H7 (cell line): ENCODE data around the gene ITGB3. TPM values are rescaled to one million over a fixed set of nuclear protein-coding genes. Genes with fewer than 3 reads are reported as not detected.

Source experiments
- DNase-seq: peaks from one replicate; pipeline ENCODE4 v3.0.0; 2012
- H3K27me3 ChIP-seq: 2 replicates; pipeline ENCODE4 v1.6.0; 2011; ENCODE audit warnings: mild to moderate bottlenecking, low read length; ENCODE audit not compliant: control insufficient read depth, insufficient read depth
- H3K36me3 ChIP-seq: replicated peaks from 2 replicates; pipeline ENCODE4 v1.5.1; 2011; ENCODE audit warnings: low read length; ENCODE audit not compliant: control insufficient read depth, insufficient read depth
- H3K4me3 ChIP-seq: 2 replicates; pipeline ENCODE4 v1.5.1; 2011; ENCODE audit warnings: low read depth, mild to moderate bottlenecking, control low read depth, low read length, moderate library complexity; ENCODE audit not compliant: insufficient read depth
- total RNA-seq: library from RNA; depleted of rRNA; stranded (reverse); fragments of >200 nt; shearing (Covaris generic); gene quantifications from 2 replicates; pipeline ENCODE4 v1.2.3, GENCODE V29; 2014; rRNA removed

Gene ITGB3
- total RNA-seq, 1 experiment from 2014 or later = 0.35 TPM

GRCh38 chr17:47325176-47325575 is 71.5 kb downstream of the ITGB3 start:
- H3K36me3 ChIP-seq = no peaks in the 10 kb centered on the region
- H3K27me3 ChIP-seq = peaks cover 7% of the 10 kb centered on the region
- no peak overlapping the region for H3K4me3 ChIP-seq
- DNase-seq = no peak

- Histone ChIP-seq H3K27me3 (no peaks in the 10 kb centered on the region), H3K36me3 (no peaks in the 10 kb centered on the region), H3K4me3 (no peak overlapping the region)
- DNase-seq = no peak
These were observed 76.9 kb downstream of the ITGB3 start for GRCh38 chr17:47330548-47330947.

DNA sequence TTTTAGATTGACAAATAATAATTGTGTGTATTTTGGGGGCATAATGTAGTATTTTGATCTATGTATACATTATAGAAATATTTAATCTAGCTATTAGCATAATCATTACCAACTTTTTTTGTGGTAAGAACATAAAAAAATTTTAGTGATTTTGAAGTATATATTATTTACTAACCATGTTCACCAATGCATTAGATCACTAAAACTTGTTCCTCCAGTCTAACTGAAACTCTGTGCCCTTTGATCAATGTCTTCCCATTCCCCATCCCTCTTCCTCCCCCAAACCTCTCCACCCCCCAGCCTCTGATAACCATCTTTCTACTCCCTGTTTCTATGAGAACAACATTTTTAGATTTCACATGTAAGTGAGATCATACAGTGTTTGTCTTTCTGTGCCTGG is 78.7 kb downstream of the ITGB3 start:
- H3K27me3 ChIP-seq = no peaks in the 10 kb centered on the region
- DNase-seq = no peak
- H3K4me3 ChIP-seq = no peak overlapping the region

DNA sequence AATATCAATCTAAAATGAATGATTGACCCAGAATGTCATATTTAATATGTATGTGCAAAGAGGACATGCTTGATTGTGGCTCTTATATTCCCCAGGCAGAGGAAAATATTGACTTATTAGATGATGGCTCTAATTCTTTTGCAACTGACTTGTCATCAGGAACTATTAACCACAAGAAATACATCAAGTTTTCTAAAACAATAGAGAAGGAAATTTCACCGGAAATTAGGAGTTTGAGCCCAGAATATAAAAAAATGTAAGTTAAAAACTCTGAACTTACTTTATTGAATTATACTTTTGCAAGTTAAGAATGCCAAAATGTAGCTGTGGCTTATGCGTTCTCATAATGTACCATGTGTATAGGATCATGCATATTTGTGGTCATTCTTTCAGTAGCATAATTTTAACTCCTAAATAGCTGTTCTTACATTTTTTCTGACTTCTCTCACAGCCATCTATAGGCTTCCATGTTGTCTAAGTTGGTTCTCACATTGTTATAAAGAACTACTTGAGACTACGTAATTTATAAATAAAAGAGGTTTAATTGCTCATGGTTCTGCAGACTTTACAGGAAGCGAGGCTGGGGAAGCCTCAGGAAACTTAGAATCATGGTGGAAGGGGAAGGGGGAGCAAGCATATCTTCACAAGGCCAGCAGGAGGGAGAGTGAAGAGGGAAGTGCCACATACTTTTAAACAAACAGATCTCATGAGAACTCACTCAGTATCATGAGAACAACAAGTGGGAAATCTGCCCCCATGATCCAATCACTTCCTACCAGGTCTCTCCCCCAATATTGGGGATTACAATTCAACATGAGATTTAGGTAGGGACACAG is 81.7 kb downstream of the ITGB3 start:
- DNase-seq = no peak
- no peak overlapping the region for H3K4me3 ChIP-seq
- H3K27me3 ChIP-seq = no peaks in the 10 kb centered on the region
- H3K36me3 ChIP-seq = no peaks in the 10 kb centered on the region

More for the DNA sequence above, 78.7 kb downstream of the ITGB3 start:
- no peaks in the 10 kb centered on the region for H3K36me3 ChIP-seq

GRCh38 chr17:47338026-47338425 is 84.4 kb downstream of the ITGB3 start:
- Histone ChIP-seq H3K36me3 (no peaks in the 10 kb centered on the region), H3K4me3 (no peak overlapping the region), H3K27me3 (no peaks in the 10 kb centered on the region)
- no peak for DNase-seq

DNA sequence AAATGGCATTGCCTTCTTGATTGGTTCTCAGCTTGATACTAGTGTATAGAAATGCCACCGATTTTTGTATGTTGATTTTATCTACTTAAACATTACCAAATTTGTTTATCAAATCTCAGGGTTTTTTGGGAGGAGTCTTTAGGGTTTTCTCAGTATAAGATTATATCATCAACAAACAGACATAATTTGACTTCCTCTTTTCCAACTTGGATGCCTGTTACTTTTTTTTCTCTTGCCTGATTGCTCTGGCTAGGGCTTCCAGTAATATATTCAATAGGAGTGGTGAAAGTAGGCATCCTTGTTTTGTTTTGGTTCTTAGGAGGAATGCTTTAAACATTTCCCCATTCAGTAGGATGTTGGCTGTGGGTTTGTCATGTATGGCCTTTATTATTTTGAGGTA is 99.2 kb downstream of the ITGB3 start:
- DNase-seq = no peak
- Histone ChIP-seq H3K36me3 (no peaks in the 10 kb centered on the region), H3K4me3 (no peak overlapping the region), H3K27me3 (no peaks in the 10 kb centered on the region)

DNA sequence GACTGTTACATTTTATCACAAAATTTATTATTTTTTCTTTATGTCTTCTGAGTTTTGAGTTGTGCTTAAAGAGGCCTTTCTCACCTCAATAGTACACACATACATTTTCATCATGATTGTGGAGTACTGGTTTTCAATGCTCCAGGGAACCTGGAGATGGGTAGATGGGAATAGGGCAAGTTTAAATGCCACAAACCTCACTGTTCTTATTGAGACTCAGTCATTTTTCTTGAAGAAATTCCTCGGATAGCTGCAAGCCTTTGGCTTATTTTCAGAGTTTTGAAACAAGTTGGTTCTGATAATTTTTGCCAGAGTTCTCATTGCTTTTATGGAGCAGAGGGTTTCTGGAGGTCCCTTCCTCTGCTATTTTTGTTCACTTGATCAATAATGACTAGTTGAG is 105.0 kb downstream of the ITGB3 start:
- Histone ChIP-seq H3K4me3 (no peak overlapping the region), H3K36me3 (no peaks in the 10 kb centered on the region), H3K27me3 (no peaks in the 10 kb centered on the region)
- DNase-seq = no peak

Other genes starting within 250 kb of the ITGB3 start
- gene CDC27, start 64.5 kb upstream of the ITGB3 start, total RNA-seq = 45.9 and 67.7 TPM in 2 replicates
- not detected in 2 replicates for gene MYL4, start 44.5 kb upstream of the ITGB3 start, total RNA-seq
- gene EFCAB13, start 70.1 kb downstream of the ITGB3 start, total RNA-seq = 2.3 and 6.9 TPM in 2 replicates